Peyer's patch (tissue), 4 donors: ENCODE measurements around the gene ATP6V1G1. TPM values are rescaled to one million over a fixed set of nuclear protein-coding genes. Genes with fewer than 3 reads are reported as not detected.

Experiments used
- DNase-seq, 3 donors: peaks; one replicate each; pipeline ENCODE4 v3.0.0-alpha.2; 2017 to 2019
- H3K27ac ChIP-seq, 4 donors: fragments of 200-600 bp; sonication (generic); one replicate each; pipeline ENCODE4 v1.5.1; 2016 to 2019
- H3K27me3 ChIP-seq, 2 donors: fragments of 200-600 bp; sonication (generic); one replicate each; pipeline ENCODE4 v1.5.1; 2019
- H3K36me3 ChIP-seq, 3 donors: fragments of 200-600 bp; sonication (generic); one replicate each; pipeline ENCODE4 v1.5.1; 2016 to 2019
- H3K4me1 ChIP-seq, 4 donors: fragments of 200-600 bp; sonication (generic); one replicate each; pipeline ENCODE4 v1.5.1; 2016 to 2019
- H3K4me3 ChIP-seq, 4 donors: fragments of 200-600 bp; sonication (generic); 1 replicate in 3 of 4; 2 replicates in 1 of 4; pipeline ENCODE4 v1.5.1; 2016 to 2019; ENCODE audit warnings: mild to moderate bottlenecking in 1 of 4
- H3K9me3 ChIP-seq, 4 donors: fragments of 200-600 bp; sonication (generic); one replicate each; pipeline ENCODE4 v1.5.1; 2016 to 2019; ENCODE audit warnings: mild to moderate bottlenecking in 1 of 4
- POLR2A ChIP-seq, 2 donors: fragments of 450-650 bp; IDR thresholded peaks; one replicate each; pipeline ENCODE4 v1.5.1; 2017; ENCODE audit warnings: antibody characterized with exemption in 2 of 2, mild to moderate bottlenecking in 2 of 2, moderate library complexity in 2 of 2
- total RNA-seq, 4 donors: library from RNA; depleted of rRNA; stranded (reverse); fragments of >200 nt; gene quantifications; one replicate each; pipeline ENCODE4 v1.1.0, GENCODE V29; 2016
- TF ChIP-seq, protein P1 (sequence below), 6 experiments: fragments of 450-650 bp in 4 of 6; fragments of 200-600 bp in 2 of 6; sonication (generic) in 1 of 6; IDR thresholded peaks; one replicate each; pipeline ENCODE4 v1.5.1; 2017 to 2019; ENCODE audit warnings: antibody characterized with exemption in 6 of 6, mild to moderate bottlenecking in 3 of 6, moderate library complexity in 1 of 6

The ATP6V1G1 gene
- total RNA-seq, 4 donors from 2014 or later = 84.3 to 166 (median 107) TPM

DNA sequence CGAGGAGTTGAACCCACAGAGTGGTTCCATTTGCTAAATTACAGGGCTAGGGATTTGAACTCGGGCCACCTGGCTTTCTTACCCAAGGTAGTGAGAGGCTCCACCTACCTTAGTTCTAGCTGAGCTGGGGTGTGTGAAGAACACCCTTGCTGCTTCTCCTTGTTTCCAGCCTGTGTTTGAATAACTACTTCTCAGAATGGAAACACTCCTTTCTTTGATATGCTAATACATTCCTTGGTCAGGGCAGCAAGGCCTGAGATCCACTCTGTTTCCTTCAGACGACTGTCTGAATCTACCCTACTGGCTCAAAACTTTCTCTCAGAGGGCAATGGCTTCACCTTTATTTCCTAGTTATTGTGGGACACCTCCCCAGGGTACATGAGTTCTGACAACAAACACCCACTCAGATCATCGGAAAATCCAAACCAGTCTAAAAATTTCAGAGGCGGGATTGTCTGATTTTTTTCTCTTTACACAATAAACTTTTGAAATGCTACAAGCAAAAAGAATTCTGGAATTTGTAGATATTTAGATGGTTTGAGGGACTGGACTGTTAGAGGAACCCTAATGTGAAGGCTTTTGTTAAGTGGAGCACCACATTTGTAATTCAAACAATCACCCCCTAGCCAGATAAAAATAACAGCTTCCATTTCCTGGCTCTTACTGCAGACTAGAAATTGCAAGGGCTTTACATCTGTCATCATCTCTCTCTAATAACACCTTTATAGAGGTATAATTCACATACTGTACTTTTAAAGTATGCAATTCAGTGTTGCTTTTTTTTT, 4.0 kb upstream of the ATP6V1G1 start:
- no peak for DNase-seq
- peaks cover 0 to 8% (median 0%) of the 10 kb centered on the region in 4 donors for H3K4me1 ChIP-seq
- H3K27ac ChIP-seq = no peak overlapping the region
- H3K36me3 ChIP-seq = no peaks in the 10 kb centered on the region
- H3K27me3 ChIP-seq = no peaks in the 10 kb centered on the region
- H3K4me3 ChIP-seq = no peak overlapping the region
- H3K9me3 ChIP-seq = no peaks in the 10 kb centered on the region
- no peak for TF ChIP-seq POLR2A (IDR thresholded peaks at IDR 0.05)
- TF ChIP-seq, protein P1, sequence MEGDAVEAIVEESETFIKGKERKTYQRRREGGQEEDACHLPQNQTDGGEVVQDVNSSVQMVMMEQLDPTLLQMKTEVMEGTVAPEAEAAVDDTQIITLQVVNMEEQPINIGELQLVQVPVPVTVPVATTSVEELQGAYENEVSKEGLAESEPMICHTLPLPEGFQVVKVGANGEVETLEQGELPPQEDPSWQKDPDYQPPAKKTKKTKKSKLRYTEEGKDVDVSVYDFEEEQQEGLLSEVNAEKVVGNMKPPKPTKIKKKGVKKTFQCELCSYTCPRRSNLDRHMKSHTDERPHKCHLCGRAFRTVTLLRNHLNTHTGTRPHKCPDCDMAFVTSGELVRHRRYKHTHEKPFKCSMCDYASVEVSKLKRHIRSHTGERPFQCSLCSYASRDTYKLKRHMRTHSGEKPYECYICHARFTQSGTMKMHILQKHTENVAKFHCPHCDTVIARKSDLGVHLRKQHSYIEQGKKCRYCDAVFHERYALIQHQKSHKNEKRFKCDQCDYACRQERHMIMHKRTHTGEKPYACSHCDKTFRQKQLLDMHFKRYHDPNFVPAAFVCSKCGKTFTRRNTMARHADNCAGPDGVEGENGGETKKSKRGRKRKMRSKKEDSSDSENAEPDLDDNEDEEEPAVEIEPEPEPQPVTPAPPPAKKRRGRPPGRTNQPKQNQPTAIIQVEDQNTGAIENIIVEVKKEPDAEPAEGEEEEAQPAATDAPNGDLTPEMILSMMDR (IDR thresholded peaks at IDR 0.05) = no peak

DNA sequence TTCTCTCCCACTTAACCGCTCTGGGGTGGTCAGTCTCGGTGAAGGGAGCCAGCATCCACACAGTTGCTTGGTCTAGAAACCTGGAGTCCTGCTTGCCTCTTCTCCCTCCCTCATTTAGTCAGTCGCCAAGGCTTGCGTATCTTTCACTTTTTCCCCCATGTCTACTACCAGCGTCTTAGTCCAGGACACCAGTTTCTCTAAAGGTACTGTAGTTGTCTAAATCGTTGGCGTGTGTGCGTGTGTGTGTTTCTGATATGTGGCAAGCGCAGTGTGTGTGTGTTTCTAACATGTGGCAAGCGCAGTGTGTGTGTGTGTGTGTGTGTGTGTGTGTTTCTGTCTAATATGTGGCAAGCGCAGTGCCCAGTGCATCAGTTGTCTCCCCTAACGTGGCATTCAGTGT, 641 bp downstream of the ATP6V1G1 start:
- DNase-seq = peak in 1 of 3 donors; percentile 51
- peaks cover 0 to 50% (median 24%) of the 10 kb centered on the region in 4 donors for H3K4me1 ChIP-seq

DNA sequence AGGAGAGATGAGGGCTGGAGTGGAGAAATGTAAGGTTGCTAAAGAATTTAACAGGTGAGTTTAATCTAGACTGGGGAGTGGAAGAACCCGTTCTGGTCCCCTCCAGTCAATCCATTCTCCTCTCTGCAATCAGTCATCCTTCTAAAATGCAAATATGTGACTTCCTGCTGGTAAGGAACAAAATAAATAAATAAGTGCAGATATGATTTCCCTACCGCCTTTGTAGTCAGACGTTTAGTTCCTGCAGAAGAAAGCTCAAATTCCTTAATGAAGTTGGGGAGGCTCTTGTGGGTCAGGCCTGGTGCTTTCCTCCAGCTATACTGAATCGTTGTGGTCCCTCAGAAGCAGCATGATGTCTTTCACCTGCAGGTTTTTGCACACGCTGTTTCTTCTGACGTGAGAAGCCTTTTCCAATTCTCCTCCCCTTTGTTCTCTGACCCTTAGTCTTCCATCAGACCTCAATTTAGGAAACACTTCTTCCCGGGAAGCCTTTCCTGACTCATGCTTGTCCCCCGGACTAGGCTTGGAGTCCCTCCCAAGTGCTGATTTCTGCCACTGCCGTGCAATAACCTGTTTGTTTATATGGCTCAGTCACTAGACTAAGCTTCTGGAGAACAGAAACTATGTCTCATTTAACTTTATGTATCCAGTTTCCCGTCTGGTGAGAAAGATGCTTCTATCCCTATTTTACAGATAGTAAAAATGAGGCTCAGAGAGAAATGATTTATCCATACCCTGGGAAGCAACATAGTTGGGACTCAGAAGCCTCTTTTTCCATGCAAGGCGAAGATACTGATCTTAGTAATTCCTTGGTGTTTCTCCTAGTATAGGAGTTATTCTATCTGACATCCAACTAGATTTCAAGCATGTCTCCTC, 1.3 kb downstream of the ATP6V1G1 start:
- Histone ChIP-seq H3K36me3 (peaks cover 0 to 16% (median 0%) of the 10 kb centered on the region in 3 donors), H3K27me3 (no peaks in the 10 kb centered on the region), H3K4me3 (peak overlapping the region; percentile 77 to 85 (median 81)), H3K27ac (peak overlapping the region; percentile 91 to 93 (median 92)), H3K9me3 (no peaks in the 10 kb centered on the region), H3K4me1 (peaks cover 0 to 50% (median 24%) of the 10 kb centered on the region in 4 donors)
- TF ChIP-seq, protein P1 (IDR thresholded peaks at IDR 0.05) = no peak
- TF ChIP-seq POLR2A (IDR thresholded peaks at IDR 0.05) = no peak
- DNase-seq = no peak

More for the DNA sequence above, 641 bp downstream of the ATP6V1G1 start:
- H3K4me3 ChIP-seq = peak overlapping the region; percentile 77 to 85 (median 81)
- peak overlapping the region; percentile 91 to 93 (median 92) for H3K27ac ChIP-seq
- H3K27me3 ChIP-seq = no peaks in the 10 kb centered on the region
- peaks cover 0 to 9% (median 0%) of the 10 kb centered on the region in 3 donors for H3K36me3 ChIP-seq
- TF ChIP-seq, protein P1 (IDR thresholded peaks at IDR 0.05) = no peak
- H3K9me3 ChIP-seq = no peaks in the 10 kb centered on the region

DNA sequence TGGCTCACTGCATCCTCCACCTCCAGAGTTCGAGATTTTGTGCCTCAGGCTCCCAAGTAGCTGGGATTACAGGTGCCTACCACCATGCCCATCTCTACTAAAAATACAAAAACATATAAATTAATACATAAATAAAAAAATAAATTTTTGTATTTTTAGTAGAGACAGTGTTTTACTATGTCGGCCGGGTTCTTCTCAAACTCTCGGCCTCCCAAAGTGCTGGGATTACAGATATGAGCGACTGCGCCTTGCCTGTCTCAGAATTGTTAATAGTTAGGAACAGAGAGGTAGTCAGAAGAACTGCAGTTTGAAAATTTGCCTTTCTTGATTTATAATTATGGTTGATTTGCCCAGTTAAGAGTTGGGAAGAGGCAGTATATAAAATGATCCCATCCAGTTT, 2.8 kb downstream of the ATP6V1G1 start:
- peaks cover 0 to 30% (median 0%) of the 10 kb centered on the region in 3 donors for H3K36me3 ChIP-seq
- H3K4me3 ChIP-seq = peak overlapping the region in 1 of 4 donors; percentile 18
- H3K27me3 ChIP-seq = no peaks in the 10 kb centered on the region
- DNase-seq = no peak
- H3K9me3 ChIP-seq = no peaks in the 10 kb centered on the region
- H3K27ac ChIP-seq = peak overlapping the region in 3 of 4 donors; percentile 61 to 93 (median 76)
- H3K4me1 ChIP-seq = peaks cover 0 to 50% (median 24%) of the 10 kb centered on the region in 4 donors
- no peak for TF ChIP-seq POLR2A (IDR thresholded peaks at IDR 0.05)
- TF ChIP-seq, protein P1 (IDR thresholded peaks at IDR 0.05) = no peak

DNA sequence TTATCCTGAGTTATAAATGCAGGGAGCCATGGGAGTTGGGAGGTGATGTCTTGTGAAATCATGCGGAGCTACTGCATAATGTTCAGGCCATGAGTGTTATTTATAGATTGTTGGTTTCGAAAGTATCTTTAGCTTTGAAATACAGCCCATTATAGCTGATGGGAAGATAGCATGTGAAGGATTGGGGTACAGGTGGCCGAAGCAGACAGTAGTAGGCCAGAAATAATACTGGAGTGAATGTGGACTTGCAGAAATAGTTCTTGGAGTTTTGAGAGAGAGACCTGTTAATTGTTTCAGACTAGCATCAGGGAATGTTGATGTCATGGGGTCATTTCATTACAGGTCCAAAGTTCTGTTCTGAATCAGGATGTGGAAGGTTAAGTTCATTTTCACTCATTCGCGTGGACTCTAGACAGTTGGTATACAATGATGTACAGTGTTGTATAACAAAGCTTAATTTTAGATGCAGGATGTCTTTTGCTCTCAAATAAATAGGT, 3.8 kb downstream of the ATP6V1G1 start:
- H3K27me3 ChIP-seq = no peaks in the 10 kb centered on the region
- H3K36me3 ChIP-seq = peaks cover 0 to 40% (median 0%) of the 10 kb centered on the region in 3 donors
- TF ChIP-seq, protein P1 (IDR thresholded peaks at IDR 0.05) = no peak
- no peak for TF ChIP-seq POLR2A (IDR thresholded peaks at IDR 0.05)
- no peaks in the 10 kb centered on the region for H3K9me3 ChIP-seq
- no peak for DNase-seq
- peak overlapping the region; percentile 61 to 93 (median 80) for H3K27ac ChIP-seq
- H3K4me1 ChIP-seq = peaks cover 0 to 50% (median 24%) of the 10 kb centered on the region in 4 donors
- peak overlapping the region in 3 of 4 donors; percentile 2 to 22 (median 2) for H3K4me3 ChIP-seq
